SIG-M5 (cell line): ENCODE data around the gene TMEM89.
A peak's percentile ranks its signal among the peaks of the same experiment; 100 is the strongest.

Experiments used
- DNase-seq: peaks from one replicate; lab custom pipeline; 2025; lab: John Stamatoyannopoulos, UW

Gene TMEM89

GRCh38 chr3:48621461-48621869 is at the start of gene TMEM89:
TSS of gene TMEM89 (minus strand) at chr3:48621769. CDS start at chr3:48621756, 13 bp downstream.
- DNase-seq: no peak

- no peak for DNase-seq
These were observed 43.4 kb upstream of the TMEM89 start for GRCh38 chr3:48664929-48665328.

- no peak for DNase-seq
These were observed 42.7 kb upstream of the TMEM89 start for GRCh38 chr3:48664313-48664644.

GRCh38 chr3:48663489-48664312 is 42.1 kb upstream of the TMEM89 start:
- DNase-seq: peak; percentile 91

GRCh38 chr3:48662753-48663488 is 41.4 kb upstream of the TMEM89 start, which contains the start of gene CELSR3:
TSS of gene CELSR3 (minus strand) at chr3:48662886. CDS start at chr3:48662634, 252 bp downstream.
- DNase-seq: peak; percentile 60

GRCh38 chr3:48662145-48662752 is 40.7 kb upstream of the TMEM89 start:
- DNase-seq: no peak

- no peak for DNase-seq
These were observed 40.1 kb upstream of the TMEM89 start for GRCh38 chr3:48661501-48662144.

GRCh38 chr3:48660800-48661400 is 39.3 kb upstream of the TMEM89 start:
- DNase-seq: no peak

GRCh38 chr3:48656841-48657281 is 35.3 kb upstream of the TMEM89 start:
- no peak for DNase-seq

GRCh38 chr3:48656061-48656840 is 34.7 kb upstream of the TMEM89 start:
- DNase-seq: no peak

- no peak for DNase-seq
These were observed 34.0 kb upstream of the TMEM89 start for GRCh38 chr3:48655606-48656005.

GRCh38 chr3:48655063-48655462 is 33.5 kb upstream of the TMEM89 start:
- DNase-seq: no peak

- no peak for DNase-seq
These were observed 31.6 kb upstream of the TMEM89 start for GRCh38 chr3:48652923-48653715.

- no peak for DNase-seq
These were observed 30.2 kb upstream of the TMEM89 start for GRCh38 chr3:48651771-48652170.

- DNase-seq: no peak
These were observed 29.2 kb upstream of the TMEM89 start for GRCh38 chr3:48650723-48651122.

GRCh38 chr3:48648188-48648850 is 26.8 kb upstream of the TMEM89 start:
- no peak for DNase-seq

GRCh38 chr3:48647714-48648113 is 26.1 kb upstream of the TMEM89 start:
- DNase-seq: no peak

- DNase-seq: no peak
These were observed 23.6 kb upstream of the TMEM89 start for GRCh38 chr3:48644898-48645760.

GRCh38 chr3:48642605-48643004 is 21.0 kb upstream of the TMEM89 start:
- DNase-seq: no peak
